ENCODE results near the gene RABGGTA. TPM values are rescaled to one million over a fixed set of nuclear protein-coding genes. Genes with fewer than 3 reads are reported as not detected.
A peak's percentile ranks its signal among the peaks of the same experiment; 100 is the strongest.

The RABGGTA gene
- total and polyA plus RNA-seq, 2 donors (not counting 1 experiment from before 2014, with no cell fraction given) = 70.1 to 159 TPM

- WGBS (ENCODE audit: insufficient coverage) = 98% methylated on average over 11 of the region's 11 CpGs
- Histone ChIP-seq H4K20me1 (ENCODE audit: control insufficient read depth, insufficient read depth, low read length, poor library complexity, severe bottlenecking) (peaks cover 24% of the 10 kb centered on the region), H3K27ac (ENCODE audit: low read length in 2 of 2) (no peak overlapping the region), H3K27me3 (replicated peaks in 1 of 4; ENCODE audit: control extremely low read depth in 1 of 4, control insufficient read depth in 3 of 4, insufficient read depth in 4 of 4, low read length in 3 of 4) (no peaks in the 10 kb centered on the region), H3K4me1 (ENCODE audit: control insufficient read depth in 2 of 2, insufficient read depth in 2 of 2, low read length in 2 of 2) (peaks cover 12 to 24% of the 10 kb centered on the region in 2 donors), H2AFZ (ENCODE audit: insufficient read depth, low read depth, low read length, poor library complexity, severe bottlenecking) (no peak overlapping the region), H3K79me2 (ENCODE audit: control insufficient read depth, insufficient read depth, low read length) (peaks cover 58% of the 10 kb centered on the region), H3K4me3 (ENCODE audit: control extremely low read depth in 1 of 5, extremely low read depth in 1 of 5, insufficient read depth in 1 of 5, low read depth in 2 of 5, low read length in 4 of 5) (no peak overlapping the region), H3K9me3 (ENCODE audit: control extremely low read depth in 1 of 3, control insufficient read depth in 2 of 3, insufficient read depth in 1 of 3, low read length in 2 of 3) (no peaks in the 10 kb centered on the region), H3K9ac (ENCODE audit: low read length) (no peak overlapping the region), H3K4me2 (replicated peaks; ENCODE audit: low read depth, low read length, poor library complexity, severe bottlenecking) (no peak overlapping the region), H3K36me3 (replicated peaks in 1 of 2; ENCODE audit: control extremely low read depth in 1 of 2, control insufficient read depth in 1 of 2, extremely low read depth in 1 of 2, insufficient read depth in 2 of 2, low read length in 1 of 2) (peaks cover 3 to 72% of the 10 kb centered on the region in 2 experiments)
- CTCF ChIA-PET = interaction anchor here (1.4 to 10.9 kb wide), 4 partner anchors 14 to 60 kb away, joined by 3 to 254 read pairs (median 14); partner anchors contain the start of gene TINF2
- H3K4me3 Mint-ChIP-seq = no peak overlapping the region
- TF ChIP-seq, protein P1, sequence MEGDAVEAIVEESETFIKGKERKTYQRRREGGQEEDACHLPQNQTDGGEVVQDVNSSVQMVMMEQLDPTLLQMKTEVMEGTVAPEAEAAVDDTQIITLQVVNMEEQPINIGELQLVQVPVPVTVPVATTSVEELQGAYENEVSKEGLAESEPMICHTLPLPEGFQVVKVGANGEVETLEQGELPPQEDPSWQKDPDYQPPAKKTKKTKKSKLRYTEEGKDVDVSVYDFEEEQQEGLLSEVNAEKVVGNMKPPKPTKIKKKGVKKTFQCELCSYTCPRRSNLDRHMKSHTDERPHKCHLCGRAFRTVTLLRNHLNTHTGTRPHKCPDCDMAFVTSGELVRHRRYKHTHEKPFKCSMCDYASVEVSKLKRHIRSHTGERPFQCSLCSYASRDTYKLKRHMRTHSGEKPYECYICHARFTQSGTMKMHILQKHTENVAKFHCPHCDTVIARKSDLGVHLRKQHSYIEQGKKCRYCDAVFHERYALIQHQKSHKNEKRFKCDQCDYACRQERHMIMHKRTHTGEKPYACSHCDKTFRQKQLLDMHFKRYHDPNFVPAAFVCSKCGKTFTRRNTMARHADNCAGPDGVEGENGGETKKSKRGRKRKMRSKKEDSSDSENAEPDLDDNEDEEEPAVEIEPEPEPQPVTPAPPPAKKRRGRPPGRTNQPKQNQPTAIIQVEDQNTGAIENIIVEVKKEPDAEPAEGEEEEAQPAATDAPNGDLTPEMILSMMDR (IDR thresholded peaks at IDR 0.05) = no peak
- no peak for TF ChIP-seq EZH2 (IDR thresholded peaks at IDR 0.05; ENCODE audit: borderline replicate concordance, insufficient read depth, low read depth, low read length, poor library complexity, severe bottlenecking)
- H3K27ac Mint-ChIP-seq = no peak overlapping the region
- H3K9me3 Mint-ChIP-seq (ENCODE audit: insufficient read depth) = no peaks in the 10 kb centered on the region
- ATAC-seq (ENCODE audit: low read depth) (no peak), DNase-seq (no peak)
- no peaks in the 10 kb centered on the region for H3K27me3 Mint-ChIP-seq
- intact Hi-C loops (cut with micrococcal nuclease) = no loop called here
- H3K4me1 Mint-ChIP-seq = peaks cover 36% of the 10 kb centered on the region
- POLR2A ChIA-PET = no interaction called here
Observed at GRCh38 chr14:24304019-24304387, 32.6 kb upstream of the RABGGTA start.

DNA sequence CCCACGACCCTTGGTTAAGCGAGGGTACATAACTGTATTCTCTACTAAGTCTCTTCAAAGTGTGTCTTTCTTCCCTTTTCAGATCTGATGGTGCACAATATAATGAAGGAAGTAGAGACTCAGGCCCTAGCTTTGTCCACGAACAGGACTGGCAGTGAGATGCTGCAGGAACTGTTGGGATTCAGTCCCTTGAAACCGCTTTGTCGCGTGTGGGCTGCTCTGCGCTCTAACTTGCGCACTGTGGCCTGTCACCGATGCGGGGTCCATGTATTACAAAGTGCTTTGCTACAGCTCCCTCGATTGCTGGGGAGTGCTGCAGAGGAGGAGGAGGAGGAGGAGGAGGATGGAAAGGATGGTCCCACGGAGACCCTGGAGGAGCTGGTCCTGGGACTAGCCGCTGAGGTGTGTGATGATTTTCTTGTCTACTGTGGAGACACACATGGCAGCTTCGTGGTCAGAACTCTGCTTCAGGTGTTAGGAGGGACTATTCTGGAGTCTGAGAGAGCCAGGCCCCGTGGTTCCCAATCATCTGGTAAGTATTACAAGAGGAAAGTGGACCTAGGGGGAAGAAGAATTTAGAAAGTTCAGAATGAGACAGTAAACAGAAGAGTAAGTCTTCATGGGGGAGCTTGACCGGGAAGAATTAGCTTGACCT is 29.1 kb upstream of the RABGGTA start:
- TF ChIP-seq, protein P1 (IDR thresholded peaks at IDR 0.05) = no peak
- no peak for TF ChIP-seq EZH2 (IDR thresholded peaks at IDR 0.05; ENCODE audit: borderline replicate concordance, insufficient read depth, low read depth, low read length, poor library complexity, severe bottlenecking)
- H3K27me3 ChIP-seq (replicated peaks in 1 of 4; ENCODE audit: control extremely low read depth in 1 of 4, control insufficient read depth in 3 of 4, insufficient read depth in 4 of 4, low read length in 3 of 4) = no peaks in the 10 kb centered on the region
- CTCF ChIA-PET = interaction anchor here (0.8 to 10.9 kb wide), 15 partner anchors 8 to 292 kb away, joined by 3 to 254 read pairs (median 4); partner anchors contain the start of genes CHMP4A, CIDEB, IPO4 and KHNYN
- Mint-ChIP-seq H3K4me1 (peaks cover 48% of the 10 kb centered on the region), H3K9me3 (ENCODE audit: insufficient read depth) (no peaks in the 10 kb centered on the region), H3K27ac (peak overlapping the region; percentile 83), H3K27me3 (no peaks in the 10 kb centered on the region), H3K4me3 (peak overlapping the region; percentile 96)
- H3K4me3 ChIP-seq (ENCODE audit: control extremely low read depth in 1 of 5, extremely low read depth in 1 of 5, insufficient read depth in 1 of 5, low read depth in 2 of 5, low read length in 4 of 5) = peak overlapping the region; percentile 58 to 93 (median 77)
- 50% methylated on average over 14 of the region's 16 CpGs for WGBS (ENCODE audit: insufficient coverage)
- H2AFZ ChIP-seq (ENCODE audit: insufficient read depth, low read depth, low read length, poor library complexity, severe bottlenecking) = peak overlapping the region; percentile 91
- H3K4me1 ChIP-seq (ENCODE audit: control insufficient read depth in 2 of 2, insufficient read depth in 2 of 2, low read length in 2 of 2) = peaks cover 30 to 41% of the 10 kb centered on the region in 2 donors
- no peak for ATAC-seq (ENCODE audit: low read depth)
- H3K9ac ChIP-seq (ENCODE audit: low read length) = peak overlapping the region; percentile 90
- DNase-seq = no peak
- peaks cover 4 to 51% of the 10 kb centered on the region in 2 experiments for H3K36me3 ChIP-seq (replicated peaks in 1 of 2; ENCODE audit: control extremely low read depth in 1 of 2, control insufficient read depth in 1 of 2, extremely low read depth in 1 of 2, insufficient read depth in 2 of 2, low read length in 1 of 2)
- POLR2A ChIA-PET = interaction anchor here (0.6 to 4.1 kb wide), 7 partner anchors 11 to 194 kb away, joined by 3 to 47 read pairs (median 4); partner anchors contain the start of genes CBLN3, KHNYN, LTB4R and MDP1
- H3K79me2 ChIP-seq (ENCODE audit: control insufficient read depth, insufficient read depth, low read length) = peaks cover 55% of the 10 kb centered on the region
- H3K27ac ChIP-seq (ENCODE audit: low read length in 2 of 2) = peak overlapping the region; percentile 79 to 83
- intact Hi-C loops (cut with micrococcal nuclease) = no loop called here
- peaks cover 6% of the 10 kb centered on the region for H4K20me1 ChIP-seq (ENCODE audit: control insufficient read depth, insufficient read depth, low read length, poor library complexity, severe bottlenecking)
- no peaks in the 10 kb centered on the region for H3K9me3 ChIP-seq (ENCODE audit: control extremely low read depth in 1 of 3, control insufficient read depth in 2 of 3, insufficient read depth in 1 of 3, low read length in 2 of 3)
- peak overlapping the region; percentile 93 for H3K4me2 ChIP-seq (replicated peaks; ENCODE audit: low read depth, low read length, poor library complexity, severe bottlenecking)
